Activated CD4-positive, alpha-beta T cell treated with anti-CD3 and anti-CD28 coated beads, Interleukin-2, amount 50 U/mL, for 16 hours (primary cell): ENCODE measurements around the gene RBP5.
A peak's percentile ranks its signal among the peaks of the same experiment; 100 is the strongest.

Experiments used
- DNase-seq: peaks from one replicate; pipeline ENCODE4 v3.0.0-alpha.2; 2020

Gene RBP5

GRCh38 chr12:7128681-7129286 is at the start of gene RBP5:
RBP5 (minus strand) TSS chr12:7128889; CDS start chr12:7128775, 114 bp downstream.
- no peak for DNase-seq

- DNase-seq: no peak
These were observed 49.8 kb upstream of the RBP5 start for GRCh38 chr12:7178481-7178880.

GRCh38 chr12:7176595-7176994 is 47.9 kb upstream of the RBP5 start:
- DNase-seq: no peak

- DNase-seq: no peak
These were observed 46.8 kb upstream of the RBP5 start for GRCh38 chr12:7175493-7175892.

GRCh38 chr12:7171854-7172253 is 43.2 kb upstream of the RBP5 start:
- no peak for DNase-seq

- no peak for DNase-seq
These were observed 41.3 kb upstream of the RBP5 start for GRCh38 chr12:7169951-7170350.

- peak; percentile 12 for DNase-seq
These were observed 34.0 kb upstream of the RBP5 start for GRCh38 chr12:7162691-7163114.

- no peak for DNase-seq
These were observed 33.1 kb upstream of the RBP5 start for GRCh38 chr12:7161811-7162210.

- DNase-seq: no peak
These were observed 32.6 kb upstream of the RBP5 start for GRCh38 chr12:7161327-7161726.

GRCh38 chr12:7160183-7160582 is 31.5 kb upstream of the RBP5 start:
- no peak for DNase-seq

- no peak for DNase-seq
These were observed 30.3 kb upstream of the RBP5 start for GRCh38 chr12:7158781-7159609.

GRCh38 chr12:7157391-7157790 is 28.7 kb upstream of the RBP5 start:
- no peak for DNase-seq

- DNase-seq: no peak
These were observed 27.8 kb upstream of the RBP5 start for GRCh38 chr12:7156259-7157197.

GRCh38 chr12:7155471-7156034 is 26.9 kb upstream of the RBP5 start:
- DNase-seq: no peak

- DNase-seq: no peak
These were observed 26.3 kb upstream of the RBP5 start for GRCh38 chr12:7154901-7155470.

- no peak for DNase-seq
These were observed 25.4 kb upstream of the RBP5 start for GRCh38 chr12:7154042-7154441.

GRCh38 chr12:7152818-7153217 is 24.1 kb upstream of the RBP5 start:
- no peak for DNase-seq

- no peak for DNase-seq
These were observed 22.8 kb upstream of the RBP5 start for GRCh38 chr12:7151532-7151931.

GRCh38 chr12:7150841-7151240 is 22.2 kb upstream of the RBP5 start:
- no peak for DNase-seq

- no peak for DNase-seq
These were observed 21.7 kb upstream of the RBP5 start for GRCh38 chr12:7150356-7150755.

- no peak for DNase-seq
These were observed 18.2 kb upstream of the RBP5 start for GRCh38 chr12:7146906-7147305.

- no peak for DNase-seq
These were observed 17.5 kb upstream of the RBP5 start for GRCh38 chr12:7146228-7146627.

- no peak for DNase-seq
These were observed 17.0 kb upstream of the RBP5 start for GRCh38 chr12:7145671-7146070.
